ENCODE measurements around the gene TLCD1.
"Not testable (repeated sequence)": the region's sequence is repeated elsewhere in the genome, so short reads cannot be mapped to it uniquely, and the experiment has no call there.

Gene TLCD1

DNA sequence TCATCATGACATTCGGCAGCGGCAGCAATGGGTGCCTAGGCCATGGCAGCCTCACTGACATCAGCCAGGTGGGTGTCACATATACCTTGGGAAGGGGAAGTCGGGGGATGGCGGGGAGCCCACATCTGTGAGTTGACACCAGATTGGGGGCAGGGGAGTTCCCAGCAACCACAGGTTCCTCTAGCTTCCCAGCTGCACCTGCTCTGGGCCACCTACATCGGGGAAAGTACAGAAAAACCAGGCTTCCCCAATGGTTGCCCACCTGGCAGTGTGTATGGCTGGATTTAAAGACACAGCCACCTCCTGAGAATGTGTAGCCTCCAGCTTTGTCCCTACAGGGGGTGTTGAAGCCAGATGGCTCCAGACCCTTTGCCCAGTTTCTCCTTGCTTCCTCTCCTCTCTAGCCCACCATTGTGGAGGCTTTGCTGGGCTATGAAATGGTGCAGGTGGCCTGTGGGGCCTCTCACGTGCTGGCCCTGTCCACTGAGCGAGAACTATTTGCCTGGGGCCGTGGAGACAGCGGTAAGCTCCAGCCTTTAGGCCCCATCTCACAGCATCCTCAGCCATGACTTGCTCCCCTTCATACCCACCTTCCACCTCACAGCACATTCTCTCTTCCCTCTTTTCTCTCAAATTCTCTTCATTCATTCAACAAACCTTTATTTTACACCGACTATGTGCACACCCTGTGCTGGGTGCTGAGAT is 12.8 kb upstream of the TLCD1 start:
- TF ChIP-seq, protein P1, sequence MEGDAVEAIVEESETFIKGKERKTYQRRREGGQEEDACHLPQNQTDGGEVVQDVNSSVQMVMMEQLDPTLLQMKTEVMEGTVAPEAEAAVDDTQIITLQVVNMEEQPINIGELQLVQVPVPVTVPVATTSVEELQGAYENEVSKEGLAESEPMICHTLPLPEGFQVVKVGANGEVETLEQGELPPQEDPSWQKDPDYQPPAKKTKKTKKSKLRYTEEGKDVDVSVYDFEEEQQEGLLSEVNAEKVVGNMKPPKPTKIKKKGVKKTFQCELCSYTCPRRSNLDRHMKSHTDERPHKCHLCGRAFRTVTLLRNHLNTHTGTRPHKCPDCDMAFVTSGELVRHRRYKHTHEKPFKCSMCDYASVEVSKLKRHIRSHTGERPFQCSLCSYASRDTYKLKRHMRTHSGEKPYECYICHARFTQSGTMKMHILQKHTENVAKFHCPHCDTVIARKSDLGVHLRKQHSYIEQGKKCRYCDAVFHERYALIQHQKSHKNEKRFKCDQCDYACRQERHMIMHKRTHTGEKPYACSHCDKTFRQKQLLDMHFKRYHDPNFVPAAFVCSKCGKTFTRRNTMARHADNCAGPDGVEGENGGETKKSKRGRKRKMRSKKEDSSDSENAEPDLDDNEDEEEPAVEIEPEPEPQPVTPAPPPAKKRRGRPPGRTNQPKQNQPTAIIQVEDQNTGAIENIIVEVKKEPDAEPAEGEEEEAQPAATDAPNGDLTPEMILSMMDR (IDR thresholded peaks at IDR 0.05; ENCODE audit: low read depth, low read length, missing control alignments), result no peak
- in situ Hi-C loops (cut with HindIII; ENCODE audit: low pct_ligation_motif_present, low sequenced_read_pairs), result no loop called here
- DNase-seq, result no peak
- H3K27ac ChIP-seq, result no peak overlapping the region
- no peak overlapping the region for H3K4me3 ChIP-seq (ENCODE audit: low read depth, low read length)
- H3K27me3 ChIP-seq (replicated peaks), result no peaks in the 10 kb centered on the region
- no peaks in the 10 kb centered on the region for H3K36me3 ChIP-seq (replicated peaks)

DNA sequence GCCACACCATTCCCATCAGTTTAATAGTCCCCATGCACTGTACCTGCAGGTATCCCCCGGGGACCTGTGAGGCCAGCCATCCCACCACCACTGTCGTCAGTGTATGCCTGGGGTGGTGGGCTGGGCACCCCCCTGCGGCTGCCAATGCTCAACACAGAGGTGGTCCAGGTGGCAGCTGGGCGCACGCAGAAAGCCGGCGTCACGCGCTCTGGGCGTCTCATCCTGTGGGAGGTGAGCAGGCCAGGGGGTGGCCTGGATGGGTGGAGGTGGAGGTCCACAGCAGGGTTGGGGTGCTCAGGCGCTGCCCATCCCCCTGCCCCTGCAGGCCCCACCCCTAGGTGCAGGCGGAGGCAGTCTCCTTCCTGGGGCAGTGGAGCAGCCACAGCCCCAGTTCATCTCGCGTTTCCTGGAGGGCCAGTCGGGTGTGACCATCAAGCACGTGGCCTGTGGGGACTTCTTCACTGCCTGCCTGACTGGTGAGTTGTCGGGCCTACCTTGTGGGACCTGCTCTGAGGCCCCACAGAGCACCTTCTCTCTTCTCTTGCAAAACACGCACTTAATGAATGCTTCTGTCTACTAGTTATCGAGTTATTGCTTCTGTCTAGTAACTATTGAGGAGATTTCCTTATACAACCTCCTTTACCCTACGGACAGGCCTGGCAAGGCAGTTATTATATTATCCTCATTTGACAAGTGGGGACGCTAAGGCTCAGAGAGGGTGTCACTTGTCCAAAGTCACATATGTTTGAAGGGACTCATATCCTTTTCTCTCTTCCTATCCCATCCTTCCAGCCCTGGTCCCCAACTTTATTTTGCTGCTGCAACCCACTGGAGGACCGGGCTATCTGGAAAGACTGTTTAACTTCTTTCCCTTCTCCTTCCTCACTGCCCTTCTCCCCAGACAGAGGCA is 12.0 kb upstream of the TLCD1 start:
- no peak overlapping the region for H3K4me3 ChIP-seq (ENCODE audit: low read depth, low read length)
- TF ChIP-seq, protein P1 (IDR thresholded peaks at IDR 0.05; ENCODE audit: low read depth, low read length, missing control alignments), result no peak
- no peaks in the 10 kb centered on the region for H3K36me3 ChIP-seq (replicated peaks)
- no peak for DNase-seq
- H3K27me3 ChIP-seq (replicated peaks), result no peaks in the 10 kb centered on the region
- no peak overlapping the region for H3K27ac ChIP-seq
- in situ Hi-C loops (cut with HindIII; ENCODE audit: low pct_ligation_motif_present, low sequenced_read_pairs), result no loop called here

DNA sequence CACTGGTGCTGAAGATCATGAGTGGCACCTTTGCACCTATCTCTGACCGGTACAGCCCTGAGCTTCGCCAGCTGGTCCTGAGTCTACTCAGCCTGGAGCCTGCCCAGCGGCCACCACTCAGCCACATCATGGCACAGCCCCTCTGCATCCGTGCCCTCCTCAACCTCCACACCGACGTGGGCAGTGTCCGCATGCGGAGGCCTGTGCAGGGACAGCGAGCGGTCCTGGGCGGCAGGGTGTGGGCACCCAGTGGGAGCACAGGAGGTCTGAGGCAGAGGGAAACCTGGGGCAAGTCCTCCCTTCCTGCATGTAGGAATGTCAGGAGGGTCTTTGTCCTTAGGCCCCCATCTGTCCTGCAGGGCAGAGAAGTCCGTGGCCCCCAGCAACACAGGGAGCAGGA is 11.3 kb upstream of the TLCD1 start:
- Histone ChIP-seq H3K36me3 (replicated peaks) (no peaks in the 10 kb centered on the region), H3K4me3 (ENCODE audit: low read depth, low read length) (no peak overlapping the region), H3K27me3 (replicated peaks) (no peaks in the 10 kb centered on the region), H3K27ac (no peak overlapping the region)
- TF ChIP-seq, protein P1 (IDR thresholded peaks at IDR 0.05; ENCODE audit: low read depth, low read length, missing control alignments), result no peak
- DNase-seq, result no peak
- in situ Hi-C loops (cut with HindIII; ENCODE audit: low pct_ligation_motif_present, low sequenced_read_pairs), result no loop called here

DNA sequence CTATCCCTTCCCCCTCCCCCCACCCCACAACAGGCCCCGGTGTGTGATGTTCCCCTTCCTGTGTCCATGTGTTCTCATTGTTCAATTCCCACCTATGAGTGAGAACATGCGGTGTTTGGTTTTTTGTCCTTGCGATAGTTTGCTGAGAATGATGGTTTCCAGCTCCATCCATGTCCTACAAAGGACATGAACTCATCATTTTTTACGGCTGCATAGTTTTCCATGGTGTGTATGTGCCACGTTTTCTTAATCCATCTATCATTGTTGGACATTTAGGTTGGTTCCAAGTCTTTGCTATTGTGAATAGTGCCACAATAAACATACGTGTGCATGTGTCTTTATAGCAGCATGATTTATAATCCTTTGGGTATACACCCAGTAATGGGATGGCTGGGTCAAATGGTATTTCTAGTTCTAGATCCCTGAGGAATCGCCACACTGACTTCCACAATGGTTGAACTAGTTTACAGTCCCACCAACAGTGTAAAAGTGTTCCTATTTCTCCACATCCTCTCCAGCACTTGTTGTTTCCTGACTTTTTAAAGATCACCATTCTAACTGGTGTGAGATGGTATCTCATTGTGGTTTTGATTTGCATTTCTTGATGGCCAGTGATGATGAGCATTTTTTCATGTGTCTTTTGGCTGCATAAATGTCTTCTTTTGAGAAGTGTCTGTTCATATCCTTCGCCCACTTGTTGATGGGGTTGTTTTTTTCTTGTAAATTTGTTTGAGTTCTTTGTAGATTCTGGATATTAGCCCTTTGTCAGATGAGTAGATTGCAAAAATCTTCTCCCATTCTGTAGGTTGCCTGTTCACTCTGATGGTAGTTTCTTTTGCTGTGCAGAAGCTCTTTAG is 10.1 kb upstream of the TLCD1 start:
- DNase-seq; H3K27me3 ChIP-seq (replicated peaks); H3K4me3 ChIP-seq (ENCODE audit: low read depth, low read length); H3K27ac ChIP-seq; in situ Hi-C loops (cut with HindIII; ENCODE audit: low pct_ligation_motif_present, low sequenced_read_pairs); H3K36me3 ChIP-seq (replicated peaks): not testable (repeated sequence)

DNA sequence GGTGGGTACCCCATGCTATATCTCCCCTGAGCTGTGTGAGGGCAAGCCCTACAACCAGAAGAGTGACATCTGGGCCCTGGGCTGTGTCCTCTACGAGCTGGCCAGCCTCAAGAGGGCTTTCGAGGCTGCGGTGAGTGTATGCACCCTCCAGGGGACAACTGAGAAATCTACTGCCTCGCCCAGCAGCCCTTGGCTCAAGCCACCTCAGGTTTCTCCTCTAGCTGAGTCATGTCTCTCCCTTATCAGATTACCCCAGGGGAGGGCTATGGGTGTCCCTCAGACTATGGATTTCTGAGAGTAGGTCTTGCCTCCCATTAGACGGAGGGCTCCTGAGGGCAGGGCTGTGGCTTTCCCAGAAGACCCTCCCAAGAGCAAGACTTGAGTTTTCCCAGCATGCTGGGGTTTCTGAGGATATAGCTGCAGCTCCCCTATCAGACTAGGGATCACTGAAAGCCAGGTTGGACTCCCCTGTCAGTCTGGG is 9.2 kb upstream of the TLCD1 start:
- in situ Hi-C loops (cut with HindIII; ENCODE audit: low pct_ligation_motif_present, low sequenced_read_pairs), result no loop called here
- peak; percentile 26 for DNase-seq
- TF ChIP-seq, protein P1 (IDR thresholded peaks at IDR 0.05; ENCODE audit: low read depth, low read length, missing control alignments), result no peak
- Histone ChIP-seq H3K36me3 (replicated peaks) (no peaks in the 10 kb centered on the region), H3K4me3 (ENCODE audit: low read depth, low read length) (no peak overlapping the region), H3K27me3 (replicated peaks) (no peaks in the 10 kb centered on the region), H3K27ac (no peak overlapping the region)
